K562 (cell line): ENCODE measurements around the gene PBX2. TPM values are rescaled to one million over a fixed set of nuclear protein-coding genes. Genes with fewer than 3 reads are reported as not detected.
A peak's percentile ranks its signal among the peaks of the same experiment; 100 is the strongest.

ENCODE experiments used
- CLOCK ChIP-seq: fragments of 250-450 bp; sonication (Bioruptor Pico); IDR thresholded peaks from 2 replicates; pipeline ENCODE4 v1.4.0; 2020; ENCODE audit warnings: mild to moderate bottlenecking, moderate library complexity, borderline replicate concordance
- CTCFL ChIP-seq: IDR thresholded peaks from 2 replicates; pipeline ENCODE4 v1.6.1; 2011; ENCODE audit warnings: borderline replicate concordance, low read depth, mild to moderate bottlenecking, moderate library complexity, low read length; ENCODE audit not compliant: insufficient read depth, poor library complexity, severe bottlenecking
- DDX20 ChIP-seq: fragments of 450-650 bp; IDR thresholded peaks from 2 replicates; pipeline ENCODE4 v1.6.1; 2016; ENCODE audit warnings: missing genetic modification characterization, low read depth, mild to moderate bottlenecking, missing compliant biosample characterization, moderate library complexity
- EWSR1 ChIP-seq: fragments of 450-650 bp; IDR thresholded peaks from 2 replicates; pipeline ENCODE4 v1.6.1; 2018; ENCODE audit warnings: borderline replicate concordance, mild to moderate bottlenecking, low read depth, moderate library complexity; ENCODE audit not compliant: partially characterized antibody
- GABPA ChIP-seq: fragments of 200-800 bp; sonication (Bioruptor generic); conservative IDR thresholded peaks from 2 replicates; pipeline ENCODE4 v1.6.1; 2016; ENCODE audit warnings: low read depth, missing genetic modification characterization, missing compliant biosample characterization
- HBP1 ChIP-seq: fragments of 450-650 bp; formaldehyde crosslinking; IDR thresholded peaks from 2 replicates; pipeline ENCODE4 v1.4.0; 2022; ENCODE audit warnings: missing genetic modification characterization
- HOXB6 ChIP-seq: fragments of 250-450 bp; sonication (Bioruptor Pico); IDR thresholded peaks from 2 replicates; pipeline ENCODE4 v1.5.1; 2022; ENCODE audit warnings: mild to moderate bottlenecking, borderline replicate concordance
- KLF1 ChIP-seq: fragments of 450-650 bp; IDR thresholded peaks from 2 replicates; pipeline ENCODE4 v1.6.1; 2016; ENCODE audit warnings: missing genetic modification characterization, missing compliant biosample characterization
- MEIS2 ChIP-seq: fragments of 450-650 bp; IDR thresholded peaks from 2 replicates; pipeline ENCODE4 v1.6.1; 2014; ENCODE audit warnings: mild to moderate bottlenecking; ENCODE audit not compliant: partially characterized antibody
- NFIX ChIP-seq: fragments of 250-450 bp; sonication (Bioruptor Pico); IDR thresholded peaks from 2 replicates; pipeline ENCODE4 v1.4.0; 2020; ENCODE audit warnings: low read depth, mild to moderate bottlenecking, moderate library complexity
- PPARD ChIP-seq: fragments of 250-450 bp; sonication (Bioruptor Pico); IDR thresholded peaks from 2 replicates; pipeline ENCODE4 v1.8.0; 2022; ENCODE audit warnings: inconsistent platforms, mild to moderate bottlenecking, moderate library complexity
- RERE ChIP-seq: sonication (generic); formaldehyde crosslinking; IDR thresholded peaks from 2 replicates; pipeline ENCODE4 v1.8.0; 2023; ENCODE audit warnings: missing genetic modification reagents, mild to moderate bottlenecking, borderline replicate concordance
- ZBTB7A ChIP-seq: IDR thresholded peaks from 2 replicates; pipeline ENCODE4 v1.6.1; 2011; ENCODE audit warnings: low read depth, mild to moderate bottlenecking, low read length, moderate library complexity, borderline replicate concordance; ENCODE audit not compliant: control insufficient read depth
- polyA plus RNA-seq, 8 experiments: library from polyadenylated mRNA; depleted of rRNA in 4 of 8; stranded (reverse) in 5 of 8; unstranded in 3 of 8; fragments of >200 nt; fragmentation: Nextera tagmentation in 2 of 8; fragmentation: Illumina TruSeq in 1 of 8; extraction: Ambion mirVana in 2 of 8; extraction: Trizol in 1 of 8; gene quantifications; 2 replicates each; pipeline versions ENCODE4 v1.2.1 to v1.2.3, GENCODE V29; 2011 to 2014; ENCODE audit warnings: inconsistent platforms in 1 of 8, missing spikeins in 1 of 8
- total RNA-seq, 7 experiments: library from RNA; depleted of rRNA in 6 of 7; stranded (reverse); fragments of >200 nt in 6 of 7; fragmentation: Illumina TruSeq in 2 of 7; extraction: Trizol in 2 of 7; gene quantifications; 2 replicates each; pipeline versions ENCODE4 v1.2.1 to v1.2.3, GENCODE V29; 2011 to 2021; ENCODE audit warnings: low replicate concordance in 1 of 7

The PBX2 gene
- total and polyA plus RNA-seq, 9 of the 15 experiments (the other 6 are each of a cell fraction or from before 2014, with no cell fraction given), result 1.9 to 134 (median 62.5) TPM

- TF ChIP-seq ZBTB7A (no peak), EWSR1 (no peak), CLOCK (CRISPR knock-in tag) (no peak), MEIS2 (no peak), RERE (no peak), PPARD (CRISPR knock-in tag) (no peak), DDX20 (no peak), KLF1 (no peak), CTCFL (no peak), NFIX (CRISPR knock-in tag) (0 out of 2 replicates have a peak, but pooled peaks have one; percentile 6), GABPA (no peak), HOXB6 (CRISPR knock-in tag) (no peak), HBP1 (CRISPR knock-in tag) (peak; percentile 54; the same call in 1 of the 2 replicates)
Measured at GRCh38 chr6:32176476-32177182, 13.4 kb downstream of the PBX2 start (continued).
